Measurements from ENCODE around the gene ZXDC.

DNA sequence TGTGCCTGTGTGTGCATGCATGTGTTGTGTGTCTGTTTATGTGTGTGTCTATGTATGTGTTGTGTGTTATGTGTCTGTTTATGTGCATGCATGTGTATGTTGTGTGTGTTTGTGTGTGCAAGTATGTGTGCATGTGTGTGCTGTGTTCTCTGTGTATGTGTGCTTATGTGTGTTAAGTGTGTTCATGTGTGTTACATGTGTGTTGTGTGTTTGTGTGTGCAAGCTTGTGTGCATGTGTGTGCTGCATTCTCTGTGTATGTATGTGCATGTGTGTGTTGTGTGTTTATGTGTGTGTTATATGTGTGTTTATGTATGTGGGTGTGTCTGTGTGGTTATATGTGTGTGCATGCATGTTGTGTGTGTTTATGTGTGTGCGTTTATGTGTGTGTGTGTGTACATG, 27.0 kb upstream of the ZXDC start:
- TF ChIP-seq, protein P1, sequence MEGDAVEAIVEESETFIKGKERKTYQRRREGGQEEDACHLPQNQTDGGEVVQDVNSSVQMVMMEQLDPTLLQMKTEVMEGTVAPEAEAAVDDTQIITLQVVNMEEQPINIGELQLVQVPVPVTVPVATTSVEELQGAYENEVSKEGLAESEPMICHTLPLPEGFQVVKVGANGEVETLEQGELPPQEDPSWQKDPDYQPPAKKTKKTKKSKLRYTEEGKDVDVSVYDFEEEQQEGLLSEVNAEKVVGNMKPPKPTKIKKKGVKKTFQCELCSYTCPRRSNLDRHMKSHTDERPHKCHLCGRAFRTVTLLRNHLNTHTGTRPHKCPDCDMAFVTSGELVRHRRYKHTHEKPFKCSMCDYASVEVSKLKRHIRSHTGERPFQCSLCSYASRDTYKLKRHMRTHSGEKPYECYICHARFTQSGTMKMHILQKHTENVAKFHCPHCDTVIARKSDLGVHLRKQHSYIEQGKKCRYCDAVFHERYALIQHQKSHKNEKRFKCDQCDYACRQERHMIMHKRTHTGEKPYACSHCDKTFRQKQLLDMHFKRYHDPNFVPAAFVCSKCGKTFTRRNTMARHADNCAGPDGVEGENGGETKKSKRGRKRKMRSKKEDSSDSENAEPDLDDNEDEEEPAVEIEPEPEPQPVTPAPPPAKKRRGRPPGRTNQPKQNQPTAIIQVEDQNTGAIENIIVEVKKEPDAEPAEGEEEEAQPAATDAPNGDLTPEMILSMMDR (IDR thresholded peaks at IDR 0.05; ENCODE audit: extremely low read depth in 1 of 2, insufficient read depth in 1 of 2, low read depth in 1 of 2, low read length in 2 of 2): no peak
- TF ChIP-seq EZH2 (IDR thresholded peaks at IDR 0.05; ENCODE audit: borderline replicate concordance, low read depth, low read length, severe bottlenecking) (no peak), POLR2A (IDR thresholded peaks at IDR 0.05; ENCODE audit: low read depth, low read length) (no peak), POLR2AphosphoS5 (IDR thresholded peaks at IDR 0.05; ENCODE audit: insufficient read depth, low read depth, low read length) (no peak), JUN (IDR thresholded peaks at IDR 0.05; ENCODE audit: borderline replicate concordance, insufficient read depth, insufficient read length, low read depth) (no peak), FOS (IDR thresholded peaks at IDR 0.05; ENCODE audit: borderline replicate concordance, insufficient read depth, low read length) (no peak), GATA2 (IDR thresholded peaks at IDR 0.05; ENCODE audit: insufficient read depth, insufficient read length, low read depth, low read length) (no peak)
- TF ChIP-seq, protein P2, sequence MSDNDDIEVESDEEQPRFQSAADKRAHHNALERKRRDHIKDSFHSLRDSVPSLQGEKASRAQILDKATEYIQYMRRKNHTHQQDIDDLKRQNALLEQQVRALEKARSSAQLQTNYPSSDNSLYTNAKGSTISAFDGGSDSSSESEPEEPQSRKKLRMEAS (IDR thresholded peaks at IDR 0.05; ENCODE audit: insufficient read depth, insufficient read length): no peak

All from endothelial cell of umbilical vein (primary cell).